ENCODE results near the gene TFB1M.

DNA sequence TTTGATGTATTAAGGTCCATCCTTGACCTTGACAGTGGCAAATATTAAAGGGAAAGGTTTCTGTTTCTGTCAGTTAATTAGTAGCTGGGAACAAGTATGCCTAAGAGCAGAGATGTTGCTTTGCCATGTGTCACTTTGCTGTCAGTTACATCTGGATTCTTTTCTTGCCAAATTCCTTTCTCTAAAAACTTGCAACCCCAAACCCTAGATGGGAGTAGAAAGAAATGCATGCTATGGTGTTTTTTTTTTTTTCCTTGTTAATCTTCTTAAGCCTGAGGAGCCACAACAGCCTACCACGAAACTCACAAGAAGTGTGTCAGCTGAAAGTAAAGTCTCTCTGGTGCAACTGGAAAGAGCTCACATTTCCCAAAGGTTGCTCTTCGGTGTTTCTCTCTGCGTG is 68.5 kb downstream of the TFB1M start:
- TF ChIP-seq, protein P1, sequence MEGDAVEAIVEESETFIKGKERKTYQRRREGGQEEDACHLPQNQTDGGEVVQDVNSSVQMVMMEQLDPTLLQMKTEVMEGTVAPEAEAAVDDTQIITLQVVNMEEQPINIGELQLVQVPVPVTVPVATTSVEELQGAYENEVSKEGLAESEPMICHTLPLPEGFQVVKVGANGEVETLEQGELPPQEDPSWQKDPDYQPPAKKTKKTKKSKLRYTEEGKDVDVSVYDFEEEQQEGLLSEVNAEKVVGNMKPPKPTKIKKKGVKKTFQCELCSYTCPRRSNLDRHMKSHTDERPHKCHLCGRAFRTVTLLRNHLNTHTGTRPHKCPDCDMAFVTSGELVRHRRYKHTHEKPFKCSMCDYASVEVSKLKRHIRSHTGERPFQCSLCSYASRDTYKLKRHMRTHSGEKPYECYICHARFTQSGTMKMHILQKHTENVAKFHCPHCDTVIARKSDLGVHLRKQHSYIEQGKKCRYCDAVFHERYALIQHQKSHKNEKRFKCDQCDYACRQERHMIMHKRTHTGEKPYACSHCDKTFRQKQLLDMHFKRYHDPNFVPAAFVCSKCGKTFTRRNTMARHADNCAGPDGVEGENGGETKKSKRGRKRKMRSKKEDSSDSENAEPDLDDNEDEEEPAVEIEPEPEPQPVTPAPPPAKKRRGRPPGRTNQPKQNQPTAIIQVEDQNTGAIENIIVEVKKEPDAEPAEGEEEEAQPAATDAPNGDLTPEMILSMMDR (IDR thresholded peaks at IDR 0.05; ENCODE audit: poor library complexity): no peak
- TF ChIP-seq EZH2phosphoT487 (IDR thresholded peaks at IDR 0.05; ENCODE audit: low read depth, severe bottlenecking, unreplicated experiment): no peak
- no peak for TF ChIP-seq EZH2 (IDR thresholded peaks at IDR 0.05; ENCODE audit: borderline replicate concordance)

Data from hepatocyte (in vitro differentiated cells).